Measurements from ENCODE around the gene TRABD2B. TPM values are rescaled to one million over a fixed set of nuclear protein-coding genes. Genes with fewer than 3 reads are reported as not detected.

TRABD2B gene
- total and polyA plus RNA-seq, 12 donors: 0.33 to 3.3 (median 0.83) TPM

DNA sequence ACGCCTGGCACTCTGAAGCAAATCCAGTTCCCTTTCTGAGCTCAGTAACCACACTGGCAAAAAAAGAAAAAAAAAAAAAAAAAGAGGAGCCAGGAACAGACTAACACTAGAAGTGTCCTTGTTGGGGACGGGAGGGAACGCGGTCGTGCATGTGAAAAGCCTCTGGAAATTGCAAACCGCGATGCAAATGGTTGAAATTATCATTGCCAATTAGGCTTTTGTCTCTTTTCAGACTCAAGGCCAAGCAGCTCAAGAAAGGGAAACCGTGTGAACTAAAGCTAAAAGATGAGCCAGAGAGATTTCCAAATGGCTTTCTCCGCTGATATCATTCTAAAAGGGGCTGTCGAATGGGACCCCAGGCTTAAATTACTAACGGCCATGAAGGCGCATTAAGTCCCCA lies 13.5 kb downstream of the TRABD2B start:
- peak in 1 of 7 donors; percentile 15 for DNase-seq
- intact Hi-C loops (cut with DNase I): no loop called here
- Histone ChIP-seq H3K27ac (no peak overlapping the region), H3K4me3 (no peak overlapping the region), H3K4me1 (replicated peaks in 1 of 2) (no peaks in the 10 kb centered on the region), H3K9me3 (replicated peaks in 1 of 3) (no peaks in the 10 kb centered on the region), H3K36me3 (replicated peaks in 1 of 2) (no peaks in the 10 kb centered on the region), H3K27me3 (no peaks in the 10 kb centered on the region)
- no peak for TF ChIP-seq POLR2A (IDR thresholded peaks at IDR 0.05)
- TF ChIP-seq, protein P1, sequence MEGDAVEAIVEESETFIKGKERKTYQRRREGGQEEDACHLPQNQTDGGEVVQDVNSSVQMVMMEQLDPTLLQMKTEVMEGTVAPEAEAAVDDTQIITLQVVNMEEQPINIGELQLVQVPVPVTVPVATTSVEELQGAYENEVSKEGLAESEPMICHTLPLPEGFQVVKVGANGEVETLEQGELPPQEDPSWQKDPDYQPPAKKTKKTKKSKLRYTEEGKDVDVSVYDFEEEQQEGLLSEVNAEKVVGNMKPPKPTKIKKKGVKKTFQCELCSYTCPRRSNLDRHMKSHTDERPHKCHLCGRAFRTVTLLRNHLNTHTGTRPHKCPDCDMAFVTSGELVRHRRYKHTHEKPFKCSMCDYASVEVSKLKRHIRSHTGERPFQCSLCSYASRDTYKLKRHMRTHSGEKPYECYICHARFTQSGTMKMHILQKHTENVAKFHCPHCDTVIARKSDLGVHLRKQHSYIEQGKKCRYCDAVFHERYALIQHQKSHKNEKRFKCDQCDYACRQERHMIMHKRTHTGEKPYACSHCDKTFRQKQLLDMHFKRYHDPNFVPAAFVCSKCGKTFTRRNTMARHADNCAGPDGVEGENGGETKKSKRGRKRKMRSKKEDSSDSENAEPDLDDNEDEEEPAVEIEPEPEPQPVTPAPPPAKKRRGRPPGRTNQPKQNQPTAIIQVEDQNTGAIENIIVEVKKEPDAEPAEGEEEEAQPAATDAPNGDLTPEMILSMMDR (IDR thresholded peaks at IDR 0.05): no peak
- 52 to 71% (median 57%) methylated on average over 12 of the region's 12 CpGs for WGBS, 4 donors

DNA sequence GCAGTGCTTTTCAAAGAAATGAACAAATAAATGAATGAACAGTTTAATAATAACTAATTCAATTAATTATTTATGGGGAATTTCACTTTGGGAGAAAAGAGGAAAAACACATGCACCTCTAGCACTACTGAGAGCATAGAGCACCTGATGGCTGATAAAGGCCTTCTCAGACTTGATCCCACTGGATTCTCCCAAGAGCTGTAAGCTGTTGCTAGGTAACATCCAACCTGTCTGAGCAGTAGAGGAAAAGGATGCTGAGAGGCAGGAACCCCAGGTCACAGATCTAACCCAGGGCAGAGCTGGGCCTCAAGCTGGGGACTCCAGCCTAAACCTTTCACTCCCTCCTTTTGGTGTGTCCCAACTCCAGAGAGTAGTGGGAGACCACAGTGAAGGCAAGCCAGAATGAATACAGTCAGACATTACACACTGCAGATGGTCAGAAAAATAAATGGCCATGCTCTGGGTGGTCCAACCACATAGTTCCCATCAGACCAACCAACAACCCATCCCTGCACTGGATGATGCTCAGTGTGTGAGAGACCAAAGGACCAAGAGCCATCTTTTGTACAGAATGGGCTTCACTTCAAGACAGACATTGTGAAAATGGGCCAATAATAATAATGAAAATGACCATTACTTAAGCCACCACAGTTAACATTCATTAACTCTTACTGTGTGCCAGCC lies 15.4 kb downstream of the TRABD2B start:
- intact Hi-C loops (cut with DNase I): no loop called here
- H3K36me3 ChIP-seq (replicated peaks in 1 of 2): no peaks in the 10 kb centered on the region
- H3K27ac ChIP-seq: no peak overlapping the region
- no peaks in the 10 kb centered on the region for H3K4me1 ChIP-seq (replicated peaks in 1 of 2)
- H3K4me3 ChIP-seq: no peak overlapping the region
- no peaks in the 10 kb centered on the region for H3K9me3 ChIP-seq (replicated peaks in 1 of 3)
- H3K27me3 ChIP-seq: no peaks in the 10 kb centered on the region
- TF ChIP-seq POLR2A (IDR thresholded peaks at IDR 0.05): no peak
- TF ChIP-seq, protein P1 (IDR thresholded peaks at IDR 0.05): no peak
- peak in 1 of 7 donors; percentile 21 for DNase-seq

DNA sequence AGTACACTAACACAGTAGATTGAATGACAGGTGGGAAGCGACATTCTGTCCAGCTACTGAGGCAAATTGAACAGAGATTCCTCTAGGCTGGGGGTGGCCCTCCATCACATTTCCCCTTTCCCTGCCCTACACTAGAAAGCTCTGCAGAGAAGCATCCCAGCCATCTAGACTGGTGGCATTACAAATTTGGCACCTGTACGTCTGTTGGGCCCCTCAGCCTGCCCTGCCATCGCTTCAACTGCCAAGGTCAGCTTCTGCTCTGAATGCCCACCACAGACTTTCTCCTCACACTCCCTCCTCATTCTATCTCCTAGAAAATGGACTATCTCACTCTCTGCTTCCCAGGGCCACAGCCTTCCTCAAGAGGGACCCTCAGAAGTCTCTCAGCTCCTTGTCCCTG lies 16.7 kb downstream of the TRABD2B start:
- WGBS, 4 donors: 92 to 96% (median 93%) methylated on average over 3 of the region's 3 CpGs
- no peaks in the 10 kb centered on the region for H3K4me1 ChIP-seq (replicated peaks in 1 of 2)
- intact Hi-C loops (cut with DNase I): no loop called here

DNA sequence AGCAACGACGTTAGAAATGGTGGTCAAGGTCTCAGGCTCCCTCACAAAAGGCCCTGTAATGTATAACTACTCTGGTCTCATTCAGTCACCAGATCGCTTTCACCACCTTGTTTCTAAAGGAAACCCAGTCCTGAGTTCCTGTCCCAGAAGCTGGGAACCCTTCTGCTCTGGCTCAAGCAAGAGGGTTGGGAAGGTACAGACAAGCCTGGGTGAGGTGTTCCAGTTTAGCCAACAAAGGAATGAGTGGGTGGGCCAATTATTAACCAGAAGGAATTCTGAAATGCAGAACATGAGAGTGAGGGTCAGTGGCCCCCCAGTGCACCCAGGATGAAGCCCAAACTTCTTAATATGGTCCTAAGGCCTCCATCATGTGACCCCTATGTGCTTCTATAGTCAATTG lies 17.5 kb downstream of the TRABD2B start:
- peak in 1 of 7 donors; percentile 15 for DNase-seq
- WGBS, 4 donors: 62 to 100% (median 70%) methylated on average over 1 to 3 of the region's 3 CpGs

More for the DNA sequence above, 16.7 kb downstream of the TRABD2B start:
- peak in 1 of 7 donors; percentile 18 for DNase-seq
- no peak overlapping the region for H3K4me3 ChIP-seq
- H3K27ac ChIP-seq: no peak overlapping the region
- TF ChIP-seq, protein P1 (IDR thresholded peaks at IDR 0.05): no peak
- no peak for TF ChIP-seq POLR2A (IDR thresholded peaks at IDR 0.05)
- H3K36me3 ChIP-seq (replicated peaks in 1 of 2): no peaks in the 10 kb centered on the region
- H3K9me3 ChIP-seq (replicated peaks in 1 of 3): no peaks in the 10 kb centered on the region
- no peaks in the 10 kb centered on the region for H3K27me3 ChIP-seq

More for the DNA sequence above, 17.5 kb downstream of the TRABD2B start:
- H3K36me3 ChIP-seq (replicated peaks in 1 of 2): no peaks in the 10 kb centered on the region
- no peak overlapping the region for H3K4me3 ChIP-seq
- intact Hi-C loops (cut with DNase I): no loop called here
- TF ChIP-seq, protein P1 (IDR thresholded peaks at IDR 0.05): no peak
- no peaks in the 10 kb centered on the region for H3K9me3 ChIP-seq (replicated peaks in 1 of 3)
- no peaks in the 10 kb centered on the region for H3K27me3 ChIP-seq
- no peaks in the 10 kb centered on the region for H3K4me1 ChIP-seq (replicated peaks in 1 of 2)
- H3K27ac ChIP-seq: no peak overlapping the region
